ENCODE measurements around the gene LEF1. TPM values are rescaled to one million over a fixed set of nuclear protein-coding genes. Genes with fewer than 3 reads are reported as not detected.

LEF1 gene
- total and polyA plus RNA-seq, 2 of the 8 experiments (the other 6 are each of a cell fraction or from before 2014, with no cell fraction given), result 2.6 to 5.2 TPM

- H3K4me2 ChIP-seq (ENCODE audit: insufficient read depth in 1 of 2, low read depth in 2 of 2, low read length in 2 of 2), result no peak overlapping the region
- no peak overlapping the region for H2BK20ac ChIP-seq (ENCODE audit: low read length)
- H3K36me3 ChIP-seq (ENCODE audit: control insufficient read depth in 2 of 4, insufficient read depth in 4 of 4, low read length in 3 of 4), result peaks cover 3 to 20% (median 11%) of the 10 kb centered on the region in 4 experiments
- no peak overlapping the region for H3K9ac ChIP-seq (replicated peaks in 1 of 4; ENCODE audit: extremely low read depth in 1 of 4, low read depth in 3 of 4, low read length in 3 of 4)
- no peak overlapping the region for H4K91ac ChIP-seq (replicated peaks; ENCODE audit: insufficient read length, low read length)
- H2AK5ac ChIP-seq (ENCODE audit: low read depth, low read length), result no peak overlapping the region
- H2BK15ac ChIP-seq (ENCODE audit: low read length), result no peak overlapping the region
- H3K9me3 ChIP-seq (ENCODE audit: insufficient read depth in 2 of 2, low read depth in 1 of 2, low read length in 1 of 2), result no peaks in the 10 kb centered on the region
- no peak overlapping the region for H2BK120ac ChIP-seq (replicated peaks; ENCODE audit: low read depth, low read length)
- no peak overlapping the region for H3K23ac ChIP-seq (ENCODE audit: insufficient read length)
- H4K5ac ChIP-seq (ENCODE audit: insufficient read length, low read depth, low read length), result no peak overlapping the region
- no peaks in the 10 kb centered on the region for H3K27me3 ChIP-seq (replicated peaks in 1 of 4; ENCODE audit: control insufficient read depth in 3 of 4, extremely low read depth in 1 of 4, insufficient read depth in 3 of 4, low read length in 3 of 4)
- no peak overlapping the region for H3K18ac ChIP-seq (ENCODE audit: extremely low read depth, low read length)
- no peak overlapping the region for H3K56ac ChIP-seq (replicated peaks; ENCODE audit: insufficient read length, low read depth, low read length)
- no peak overlapping the region for H2AFZ ChIP-seq (ENCODE audit: low read length)
- ChIA-PET POLR2A (ENCODE audit: partially characterized antibody) (no interaction called here), CTCF (ENCODE audit: partially characterized antibody) (interaction anchor here (0.6 to 10.3 kb wide), 3 partner anchors 16 to 547 kb away, joined by 3 to 119 read pairs (median 3); no protein-coding TSS in a partner anchor)
- H2BK5ac ChIP-seq (ENCODE audit: low read depth, low read length), result no peak overlapping the region
- H3K4ac ChIP-seq (replicated peaks; ENCODE audit: insufficient read length, low read depth, low read length), result no peak overlapping the region
- FAIRE-seq (no peak), DNase-seq (ENCODE audit: low read depth in 1 of 2, low spot score in 2 of 2) (no peak)
- H3K4me1 ChIP-seq (replicated peaks in 1 of 4; ENCODE audit: control insufficient read depth in 3 of 4, insufficient read depth in 4 of 4, low read length in 3 of 4), result no peaks in the 10 kb centered on the region
- H3K4me3 ChIP-seq (ENCODE audit: extremely low read depth in 1 of 4, insufficient read depth in 2 of 4, low read depth in 3 of 4, low read length in 4 of 4), result no peak overlapping the region
- H3K79me1 ChIP-seq (ENCODE audit: low read depth, low read length), result no peaks in the 10 kb centered on the region
- no peak overlapping the region for H3K27ac ChIP-seq (ENCODE audit: low read depth, low read length)
- H3K14ac ChIP-seq (ENCODE audit: insufficient read length), result no peak overlapping the region
- H2BK12ac ChIP-seq (ENCODE audit: low read depth, low read length), result no peak overlapping the region
- H3K79me2 ChIP-seq (ENCODE audit: control insufficient read depth in 1 of 2, insufficient read depth in 2 of 2, low read length in 2 of 2), result no peaks in the 10 kb centered on the region
- no peak overlapping the region for H4K8ac ChIP-seq (ENCODE audit: extremely low read depth, insufficient read depth, low read length)
- no peaks in the 10 kb centered on the region for H4K20me1 ChIP-seq (replicated peaks in 1 of 2; ENCODE audit: control insufficient read depth in 1 of 2, insufficient read depth in 2 of 2, low read length in 2 of 2)
- no peaks in the 10 kb centered on the region for H3K23me2 ChIP-seq (ENCODE audit: low read depth, low read length)
- TF ChIP-seq CHD2 (IDR thresholded peaks at IDR 0.05; ENCODE audit: low read length), result no peak
- no peak for TF ChIP-seq NRF1 (IDR thresholded peaks at IDR 0.05; ENCODE audit: low read depth, low read length)
- no peak for TF ChIP-seq RNF2 (IDR thresholded peaks at IDR 0.05; ENCODE audit: borderline replicate concordance, low read depth, low read length, missing control alignments, poor library complexity, severe bottlenecking)
- no peak for TF ChIP-seq CBX8 (IDR thresholded peaks at IDR 0.05; ENCODE audit: borderline replicate concordance, low read depth, low read length)
- no peak for TF ChIP-seq SP4 (IDR thresholded peaks at IDR 0.05; ENCODE audit: low read length)
- TF ChIP-seq TEAD4 (IDR thresholded peaks at IDR 0.05; ENCODE audit: low read depth, low read length), result no peak
- TF ChIP-seq USF2 (IDR thresholded peaks at IDR 0.05; ENCODE audit: low read length), result no peak
- TF ChIP-seq SUZ12 (IDR thresholded peaks at IDR 0.05; ENCODE audit: low read length), result no peak
- TF ChIP-seq KDM5A (IDR thresholded peaks at IDR 0.05; ENCODE audit: low read length), result no peak
- TF ChIP-seq TAF7 (optimal IDR thresholded peaks at IDR 0.05; ENCODE audit: borderline replicate concordance, low read depth, low read length), result no peak
- no peak for TF ChIP-seq GABPA (IDR thresholded peaks at IDR 0.05; ENCODE audit: borderline replicate concordance, insufficient read depth, low read length)
- no peak for TF ChIP-seq JUN (IDR thresholded peaks at IDR 0.05; ENCODE audit: low read depth, low read length)
- TF ChIP-seq CTBP2 (IDR thresholded peaks at IDR 0.05; ENCODE audit: borderline replicate concordance, insufficient read depth, insufficient read length, low read length), result no peak
- no peak for TF ChIP-seq ASH2L (IDR thresholded peaks at IDR 0.05; ENCODE audit: low read length)
- no peak for TF ChIP-seq CREB1 (IDR thresholded peaks at IDR 0.05)
These were observed 135.4 kb downstream of the LEF1 start for GRCh38 chr4:108033348-108033747.

All from H1 (cell line).